SU-DHL-6 (cell line): ENCODE results near the gene POR.

Experiments used
- H2AFZ ChIP-seq: fragments of 200-600 bp; sonication (generic); 2 replicates; pipeline ENCODE4 v1.6.1; 2014; ENCODE audit warnings: low read depth, mild to moderate bottlenecking, moderate library complexity, mixed read lengths, antibody characterized with exemption, low read length; ENCODE audit not compliant: severe bottlenecking
- H3F3A ChIP-seq: fragments of 200-600 bp; shearing (Covaris generic); 2 replicates; pipeline ENCODE4 v1.6.0; 2016; ENCODE audit warnings: antibody characterized with exemption, mild to moderate bottlenecking; ENCODE audit not compliant: insufficient read depth
- H3K27ac ChIP-seq: fragments of 200-600 bp; sonication (generic); 2 replicates; pipeline ENCODE4 v1.5.1; 2016; ENCODE audit warnings: low read depth, mild to moderate bottlenecking, low read length, moderate library complexity, mixed read lengths
- H3K27me3 ChIP-seq: fragments of 200-600 bp; sonication (generic), shearing (Covaris generic); 2 replicates; pipeline ENCODE4 v1.6.0; 2014; ENCODE audit warnings: mild to moderate bottlenecking, low read length
- H3K36me3 ChIP-seq: fragments of 200-600 bp; sonication (generic); 2 replicates; pipeline ENCODE4 v1.6.1; 2014; ENCODE audit warnings: mild to moderate bottlenecking, low read length, mixed read lengths
- H3K4me2 ChIP-seq: fragments of 300-600, 200-600 bp; shearing (Covaris generic), sonication (generic); 2 replicates; pipeline ENCODE4 v1.6.0; 2014; ENCODE audit warnings: low read length, low read depth, mild to moderate bottlenecking; ENCODE audit not compliant: poor library complexity, severe bottlenecking
- H3K4me3 ChIP-seq: fragments of 200-600 bp; sonication (generic); 2 replicates; pipeline ENCODE4 v1.5.1; 2014; ENCODE audit warnings: antibody characterized with exemption, low read length, mild to moderate bottlenecking, mixed read lengths; ENCODE audit not compliant: insufficient read depth, poor library complexity, severe bottlenecking
- H3K79me2 ChIP-seq: fragments of 200-600 bp; sonication (generic); 2 replicates; pipeline ENCODE4 v1.6.1; 2014; ENCODE audit warnings: mild to moderate bottlenecking, low read length, moderate library complexity; ENCODE audit not compliant: insufficient read depth
- H3K9ac ChIP-seq: fragments of 200-600 bp; sonication (generic); 2 replicates; pipeline ENCODE4 v1.7.0; 2014; ENCODE audit warnings: mild to moderate bottlenecking, low read length
- H3K9me2 ChIP-seq: fragments of 200-600 bp; sonication (generic); replicated peaks from 2 replicates; pipeline ENCODE4 v1.6.1; 2014; ENCODE audit warnings: low read length; ENCODE audit not compliant: insufficient read depth
- H3K9me3 ChIP-seq: fragments of 200-600 bp; sonication (generic); 2 replicates; pipeline ENCODE4 v1.6.1; 2014; ENCODE audit warnings: low read length, mixed read lengths; ENCODE audit not compliant: insufficient read depth
- H4K20me1 ChIP-seq: fragments of 200-600 bp; sonication (generic); 2 replicates; pipeline ENCODE4 v1.6.1; 2014; ENCODE audit warnings: low read depth, mild to moderate bottlenecking, antibody characterized with exemption, low read length, moderate library complexity, mixed read lengths
- EZH2phosphoT487 ChIP-seq: fragments of 200-600 bp; sonication (generic), shearing (Covaris generic); conservative IDR thresholded peaks from 2 replicates; pipeline ENCODE4 v1.6.1; 2018; ENCODE audit warnings: mild to moderate bottlenecking, antibody characterized with exemption, low read length, moderate library complexity, mixed read lengths
- TF ChIP-seq, protein P1 (sequence below): fragments of 200-600 bp; sonication (generic); IDR thresholded peaks from one replicate; pipeline ENCODE4 v1.5.1; 2017; ENCODE audit warnings: antibody characterized with exemption, mild to moderate bottlenecking, low read length, moderate library complexity; ENCODE audit not compliant: insufficient read depth, poor library complexity, severe bottlenecking

POR gene

DNA sequence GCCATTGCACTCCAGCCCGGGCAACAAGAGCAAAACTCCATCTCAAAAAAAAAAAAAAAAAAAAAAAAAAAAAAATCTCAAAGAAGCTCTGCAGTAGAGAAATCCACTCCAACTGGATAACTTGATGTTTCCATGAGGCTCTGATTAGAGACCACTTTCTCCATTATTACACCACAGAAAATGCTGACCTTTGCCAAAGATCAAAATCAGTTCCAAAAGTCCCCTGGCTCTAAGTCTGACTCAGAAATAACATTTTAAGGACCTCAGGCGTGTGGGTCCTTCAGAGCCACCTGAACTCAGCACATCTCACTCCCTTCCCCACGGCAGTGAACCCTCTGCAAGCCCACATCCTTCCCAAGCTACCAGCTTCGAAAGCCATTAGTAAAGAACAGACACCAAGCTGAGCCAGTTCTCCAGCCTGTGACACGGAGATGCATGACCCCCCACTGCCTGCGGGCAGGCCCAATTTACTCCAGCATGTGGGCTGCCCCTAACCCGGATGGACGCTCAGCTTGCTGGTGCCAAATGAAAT is 93.3 kb downstream of the POR start:
- no peaks in the 10 kb centered on the region for H4K20me1 ChIP-seq
- no peak overlapping the region for H3K4me3 ChIP-seq
- H3K9me2 ChIP-seq: no peaks in the 10 kb centered on the region
- H3F3A ChIP-seq: no peaks in the 10 kb centered on the region
- no peak overlapping the region for H3K27ac ChIP-seq
- peaks cover 2% of the 10 kb centered on the region; the same call in 1 of the 2 replicates for H3K36me3 ChIP-seq
- TF ChIP-seq, protein P1, sequence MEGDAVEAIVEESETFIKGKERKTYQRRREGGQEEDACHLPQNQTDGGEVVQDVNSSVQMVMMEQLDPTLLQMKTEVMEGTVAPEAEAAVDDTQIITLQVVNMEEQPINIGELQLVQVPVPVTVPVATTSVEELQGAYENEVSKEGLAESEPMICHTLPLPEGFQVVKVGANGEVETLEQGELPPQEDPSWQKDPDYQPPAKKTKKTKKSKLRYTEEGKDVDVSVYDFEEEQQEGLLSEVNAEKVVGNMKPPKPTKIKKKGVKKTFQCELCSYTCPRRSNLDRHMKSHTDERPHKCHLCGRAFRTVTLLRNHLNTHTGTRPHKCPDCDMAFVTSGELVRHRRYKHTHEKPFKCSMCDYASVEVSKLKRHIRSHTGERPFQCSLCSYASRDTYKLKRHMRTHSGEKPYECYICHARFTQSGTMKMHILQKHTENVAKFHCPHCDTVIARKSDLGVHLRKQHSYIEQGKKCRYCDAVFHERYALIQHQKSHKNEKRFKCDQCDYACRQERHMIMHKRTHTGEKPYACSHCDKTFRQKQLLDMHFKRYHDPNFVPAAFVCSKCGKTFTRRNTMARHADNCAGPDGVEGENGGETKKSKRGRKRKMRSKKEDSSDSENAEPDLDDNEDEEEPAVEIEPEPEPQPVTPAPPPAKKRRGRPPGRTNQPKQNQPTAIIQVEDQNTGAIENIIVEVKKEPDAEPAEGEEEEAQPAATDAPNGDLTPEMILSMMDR: no peak
- no peak for TF ChIP-seq EZH2phosphoT487
- H2AFZ ChIP-seq: no peak overlapping the region
- no peaks in the 10 kb centered on the region for H3K9me3 ChIP-seq
- no peaks in the 10 kb centered on the region for H3K79me2 ChIP-seq
- no peak overlapping the region for H3K9ac ChIP-seq
- H3K27me3 ChIP-seq: no peaks in the 10 kb centered on the region
- no peak overlapping the region for H3K4me2 ChIP-seq

DNA sequence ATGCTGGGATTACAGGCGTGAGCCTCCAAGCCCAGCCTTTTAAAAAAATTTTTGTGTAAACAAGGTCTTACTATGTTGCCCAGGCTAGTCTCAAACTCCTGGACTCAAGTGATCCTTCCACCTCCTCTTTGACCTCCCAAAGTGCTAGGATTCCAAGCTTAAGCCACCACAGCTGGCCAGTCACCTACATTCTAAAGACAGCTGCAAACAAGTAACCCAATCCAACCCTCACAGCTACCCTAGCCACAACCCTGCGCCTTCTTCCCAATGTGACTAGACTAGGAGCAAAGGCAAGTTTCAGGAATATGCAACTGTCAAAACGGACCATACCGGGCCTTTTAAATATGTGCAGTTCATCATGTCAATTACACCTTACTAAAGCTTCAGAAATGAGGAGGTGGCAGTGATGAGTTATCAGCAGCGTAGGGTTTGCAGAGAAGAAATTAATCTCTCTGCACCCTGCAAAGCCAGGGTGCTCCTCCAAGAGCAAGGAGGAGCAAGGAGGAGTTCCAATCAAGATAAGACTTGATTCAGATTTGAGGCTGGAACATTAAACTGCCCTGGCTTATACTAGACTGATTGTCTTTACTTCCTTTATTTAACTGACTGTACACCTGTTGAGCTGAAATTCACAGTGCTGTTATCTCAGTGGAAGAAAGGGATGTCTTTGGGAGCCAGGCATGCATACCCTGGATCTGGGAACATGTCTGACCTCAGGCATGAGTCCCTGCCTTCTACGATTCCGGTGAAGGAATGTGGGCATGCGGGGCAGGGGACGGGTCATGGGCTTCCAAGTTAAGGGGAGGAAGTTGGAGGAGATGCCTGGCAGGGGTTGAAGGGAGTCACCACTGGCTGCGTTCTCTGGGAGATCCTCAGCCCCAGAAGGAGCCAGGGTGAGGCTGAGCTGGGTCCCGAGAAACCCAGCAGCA is 95.0 kb downstream of the POR start:
- Histone ChIP-seq H3K27ac (no peak overlapping the region), H3K27me3 (no peaks in the 10 kb centered on the region), H2AFZ (no peak overlapping the region), H3K36me3 (peaks cover 2% of the 10 kb centered on the region; the same call in 1 of the 2 replicates), H3K4me3 (no peak overlapping the region), H3K79me2 (no peaks in the 10 kb centered on the region), H3K9ac (no peak overlapping the region), H3F3A (no peaks in the 10 kb centered on the region), H3K9me2 (no peaks in the 10 kb centered on the region), H3K4me2 (no peak overlapping the region), H3K9me3 (no peaks in the 10 kb centered on the region), H4K20me1 (no peaks in the 10 kb centered on the region)
- TF ChIP-seq, protein P1: no peak
- TF ChIP-seq EZH2phosphoT487: no peak

DNA sequence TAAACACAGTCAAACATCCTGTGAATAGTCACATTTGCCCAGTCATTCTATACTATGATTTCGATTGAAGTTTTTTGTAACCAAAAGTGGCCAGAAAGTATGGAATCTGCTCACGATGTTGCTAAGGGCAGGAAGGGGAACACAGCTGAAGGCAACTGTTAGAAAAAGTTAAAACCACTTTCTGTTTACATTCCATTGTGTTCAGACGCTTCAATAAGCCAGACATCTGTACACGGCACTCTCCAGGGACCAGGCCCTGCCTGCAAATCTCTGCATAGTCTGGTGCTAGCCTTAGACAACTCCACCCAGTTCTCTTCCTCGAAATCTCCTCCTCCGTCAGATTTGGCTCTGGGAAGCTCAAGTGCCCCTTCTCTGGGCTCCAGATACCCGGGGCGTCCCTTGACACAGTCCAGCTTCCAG is 96.5 kb downstream of the POR start:
- TF ChIP-seq, protein P1: no peak
- TF ChIP-seq EZH2phosphoT487: no peak
- no peaks in the 10 kb centered on the region for H3K27me3 ChIP-seq
- no peak overlapping the region for H3K4me2 ChIP-seq
- H3K9ac ChIP-seq: no peak overlapping the region
- H3K4me3 ChIP-seq: no peak overlapping the region
- no peaks in the 10 kb centered on the region for H3K36me3 ChIP-seq
- no peak overlapping the region for H3K27ac ChIP-seq
- H2AFZ ChIP-seq: no peak overlapping the region
- H3F3A ChIP-seq: no peaks in the 10 kb centered on the region
- H3K9me3 ChIP-seq: no peaks in the 10 kb centered on the region
- no peaks in the 10 kb centered on the region for H3K9me2 ChIP-seq
- no peaks in the 10 kb centered on the region for H3K79me2 ChIP-seq
- H4K20me1 ChIP-seq: no peaks in the 10 kb centered on the region
